HL-60 (cell line): ENCODE results near the gene SFTPA1.

Experiments
- CTCF ChIP-seq: IDR thresholded peaks from one replicate; pipeline ENCODE4 v1.5.1; 2011; ENCODE audit warnings: low read length, control low read depth, inconsistent platforms; ENCODE audit not compliant: insufficient read depth
- GABPA ChIP-seq: IDR thresholded peaks from 2 replicates; pipeline ENCODE4 v1.6.1; 2012; ENCODE audit warnings: low read depth
- POLR2AphosphoS5 ChIP-seq: IDR thresholded peaks from 2 replicates; pipeline ENCODE4 v1.6.1; 2012; ENCODE audit warnings: low read depth
- REST ChIP-seq: IDR thresholded peaks from 2 replicates; pipeline ENCODE4 v1.6.1; 2012; ENCODE audit warnings: low read depth; ENCODE audit not compliant: insufficient replicate concordance
- SPI1 ChIP-seq: IDR thresholded peaks from 2 replicates; pipeline ENCODE4 v1.6.1; 2012; ENCODE audit warnings: low read depth, mild to moderate bottlenecking, borderline replicate concordance

- no peak for TF ChIP-seq CTCF
- no peak for TF ChIP-seq REST
- no peak for TF ChIP-seq POLR2AphosphoS5
- no peak for TF ChIP-seq GABPA
- TF ChIP-seq SPI1 = no peak
Measured at GRCh38 chr10:79615577-79615976, 4.8 kb downstream of the SFTPA1 start.
